ENCODE results near the gene MUC3A. TPM values are rescaled to one million over a fixed set of nuclear protein-coding genes. Genes with fewer than 3 reads are reported as not detected.

Gene MUC3A
- total RNA-seq, 1 donor from 2014 or later = not detected

GRCh38 chr7:100959894-100960293 lies 10.6 kb downstream of the MUC3A start:
- no peaks in the 10 kb centered on the region for H3K36me3 Mint-ChIP-seq (ENCODE audit: low read depth)
- no peak for DNase-seq
- intact Hi-C loops (cut with micrococcal nuclease) = no loop called here
- no peaks in the 10 kb centered on the region for H3K4me1 Mint-ChIP-seq
- no peak overlapping the region for H3K4me3 Mint-ChIP-seq
- no peaks in the 10 kb centered on the region for H3K9me3 Mint-ChIP-seq
- H3K27me3 Mint-ChIP-seq = peaks cover 5% of the 10 kb centered on the region
- H3K27ac Mint-ChIP-seq = no peak overlapping the region

GRCh38 chr7:100962537-100962936 lies 13.2 kb downstream of the MUC3A start:
- H3K27me3 Mint-ChIP-seq = peaks cover 25% of the 10 kb centered on the region
- intact Hi-C loops (cut with micrococcal nuclease) = no loop called here
- DNase-seq = no peak
- peaks cover 8% of the 10 kb centered on the region for H3K4me1 Mint-ChIP-seq
- no peak overlapping the region for H3K4me3 Mint-ChIP-seq
- H3K36me3 Mint-ChIP-seq (ENCODE audit: low read depth) = no peaks in the 10 kb centered on the region
- H3K27ac Mint-ChIP-seq = no peak overlapping the region
- H3K9me3 Mint-ChIP-seq = no peaks in the 10 kb centered on the region

- Mint-ChIP-seq H3K27ac (no peak overlapping the region), H3K4me3 (no peak overlapping the region), H3K4me1 (peaks cover 8% of the 10 kb centered on the region), H3K27me3 (peaks cover 33% of the 10 kb centered on the region), H3K9me3 (no peaks in the 10 kb centered on the region), H3K36me3 (ENCODE audit: low read depth) (no peaks in the 10 kb centered on the region)
- intact Hi-C loops (cut with micrococcal nuclease) = no loop called here
- no peak for DNase-seq
Observed at GRCh38 chr7:100963386-100963785, 14.1 kb downstream of the MUC3A start.

- DNase-seq = no peak
- H3K9me3 Mint-ChIP-seq = no peaks in the 10 kb centered on the region
- intact Hi-C loops (cut with micrococcal nuclease) = no loop called here
- H3K4me1 Mint-ChIP-seq = peaks cover 8% of the 10 kb centered on the region
- H3K27me3 Mint-ChIP-seq = peaks cover 36% of the 10 kb centered on the region
- no peaks in the 10 kb centered on the region for H3K36me3 Mint-ChIP-seq (ENCODE audit: low read depth)
- no peak overlapping the region for H3K4me3 Mint-ChIP-seq
- no peak overlapping the region for H3K27ac Mint-ChIP-seq
Observed at GRCh38 chr7:100963874-100964273, 14.5 kb downstream of the MUC3A start.

- H3K27ac Mint-ChIP-seq = no peak overlapping the region
- no peaks in the 10 kb centered on the region for H3K36me3 Mint-ChIP-seq (ENCODE audit: low read depth)
- H3K27me3 Mint-ChIP-seq = peaks cover 38% of the 10 kb centered on the region
- DNase-seq = no peak
- no peak overlapping the region for H3K4me3 Mint-ChIP-seq
- intact Hi-C loops (cut with micrococcal nuclease) = loop anchor here (5.0 kb wide), 2 partner anchors 67 to 113 kb away; partner anchors contain the start of gene ACHE
- no peaks in the 10 kb centered on the region for H3K9me3 Mint-ChIP-seq
- H3K4me1 Mint-ChIP-seq = peaks cover 8% of the 10 kb centered on the region
Observed at GRCh38 chr7:100964630-100965029, 15.3 kb downstream of the MUC3A start.

GRCh38 chr7:100965045-100965722 lies 15.8 kb downstream of the MUC3A start:
- H3K4me3 Mint-ChIP-seq = peak overlapping the region; percentile 74
- H3K4me1 Mint-ChIP-seq = peaks cover 8% of the 10 kb centered on the region
- H3K9me3 Mint-ChIP-seq = no peaks in the 10 kb centered on the region
- H3K36me3 Mint-ChIP-seq (ENCODE audit: low read depth) = no peaks in the 10 kb centered on the region
- no peak overlapping the region for H3K27ac Mint-ChIP-seq
- intact Hi-C loops (cut with micrococcal nuclease) = loop anchor here (5.0 kb wide), 2 partner anchors 68 to 112 kb away; partner anchors contain the start of gene ACHE
- H3K27me3 Mint-ChIP-seq = peaks cover 38% of the 10 kb centered on the region
- no peak for DNase-seq

GRCh38 chr7:100965723-100966541 lies 16.6 kb downstream of the MUC3A start:
- peaks cover 8% of the 10 kb centered on the region for H3K4me1 Mint-ChIP-seq
- H3K4me3 Mint-ChIP-seq = peak overlapping the region; percentile 74
- H3K36me3 Mint-ChIP-seq (ENCODE audit: low read depth) = no peaks in the 10 kb centered on the region
- H3K27ac Mint-ChIP-seq = no peak overlapping the region
- peak; percentile 93 for DNase-seq
- no peaks in the 10 kb centered on the region for H3K9me3 Mint-ChIP-seq
- H3K27me3 Mint-ChIP-seq = peaks cover 38% of the 10 kb centered on the region
- intact Hi-C loops (cut with micrococcal nuclease) = loop anchor here (1.0 to 5.0 kb wide), 4 partner anchors 51 to 111 kb away; partner anchors contain the start of gene ACHE

GRCh38 chr7:100966542-100967291 lies 17.4 kb downstream of the MUC3A start:
- H3K27ac Mint-ChIP-seq = no peak overlapping the region
- intact Hi-C loops (cut with micrococcal nuclease) = loop anchor here (1.0 to 5.0 kb wide), 4 partner anchors 50 to 111 kb away; partner anchors contain the start of gene ACHE
- no peak for DNase-seq
- no peaks in the 10 kb centered on the region for H3K9me3 Mint-ChIP-seq
- H3K4me1 Mint-ChIP-seq = peaks cover 8% of the 10 kb centered on the region
- H3K27me3 Mint-ChIP-seq = peaks cover 38% of the 10 kb centered on the region
- H3K36me3 Mint-ChIP-seq (ENCODE audit: low read depth) = no peaks in the 10 kb centered on the region
- H3K4me3 Mint-ChIP-seq = peak overlapping the region; percentile 74

- no peak for DNase-seq
- Mint-ChIP-seq H3K4me3 (peak overlapping the region; percentile 4), H3K9me3 (no peaks in the 10 kb centered on the region), H3K4me1 (peaks cover 8% of the 10 kb centered on the region), H3K27me3 (peaks cover 38% of the 10 kb centered on the region), H3K27ac (no peak overlapping the region), H3K36me3 (ENCODE audit: low read depth) (no peaks in the 10 kb centered on the region)
- intact Hi-C loops (cut with micrococcal nuclease) = loop anchor here (2.0 to 5.0 kb wide), 3 partner anchors 49 to 110 kb away; partner anchors contain the start of gene ACHE
Observed at GRCh38 chr7:100967292-100967863, 18.0 kb downstream of the MUC3A start.

- intact Hi-C loops (cut with micrococcal nuclease) = loop anchor here (5.0 kb wide), 2 partner anchors 71 to 109 kb away; partner anchors contain the start of gene ACHE
- no peak for DNase-seq
- no peak overlapping the region for H3K27ac Mint-ChIP-seq
- no peak overlapping the region for H3K4me3 Mint-ChIP-seq
- H3K4me1 Mint-ChIP-seq = peaks cover 8% of the 10 kb centered on the region
- no peaks in the 10 kb centered on the region for H3K36me3 Mint-ChIP-seq (ENCODE audit: low read depth)
- H3K27me3 Mint-ChIP-seq = peaks cover 42% of the 10 kb centered on the region
- H3K9me3 Mint-ChIP-seq = no peaks in the 10 kb centered on the region
Observed at GRCh38 chr7:100968031-100968430, 18.7 kb downstream of the MUC3A start.

GRCh38 chr7:100968650-100969049 lies 19.3 kb downstream of the MUC3A start:
- Mint-ChIP-seq H3K9me3 (no peaks in the 10 kb centered on the region), H3K4me3 (no peak overlapping the region), H3K27ac (no peak overlapping the region), H3K4me1 (peaks cover 8% of the 10 kb centered on the region), H3K27me3 (peaks cover 39% of the 10 kb centered on the region), H3K36me3 (ENCODE audit: low read depth) (no peaks in the 10 kb centered on the region)
- intact Hi-C loops (cut with micrococcal nuclease) = loop anchor here (5.0 kb wide), 2 partner anchors 71 to 109 kb away; partner anchors contain the start of gene ACHE
- DNase-seq = no peak

GRCh38 chr7:100969066-100969615 lies 19.8 kb downstream of the MUC3A start, which contains the start of gene MUC12:
MUC12 (plus strand) TSS chr7:100969565; CDS start chr7:100969623, 58 bp downstream.
- H3K4me1 Mint-ChIP-seq = peaks cover 8% of the 10 kb centered on the region
- intact Hi-C loops (cut with micrococcal nuclease) = loop anchor here (5.0 kb wide), 2 partner anchors 72 to 108 kb away; partner anchors contain the start of gene ACHE
- H3K4me3 Mint-ChIP-seq = no peak within 1 kb of the TSS
- H3K9me3 Mint-ChIP-seq = no peaks in the 10 kb centered on the region
- H3K27me3 Mint-ChIP-seq = peaks cover 37% of the 10 kb centered on the region
- H3K36me3 Mint-ChIP-seq (ENCODE audit: low read depth) = no peaks in the 10 kb centered on the region
- H3K27ac Mint-ChIP-seq = no peak within 1 kb of the TSS
- DNase-seq = no peak

Measured in activated CD4-positive, alpha-beta T cell treated with anti-CD3 and anti-CD28 coated beads, Interleukin-2, amount 10 ng/mL, durations not matched to agents 24 days and 14 days (primary cell).